Lower lobe of right lung (tissue), 2 donors: Measurements from ENCODE around the gene ADD1. TPM values are rescaled to one million over a fixed set of nuclear protein-coding genes. Genes with fewer than 3 reads are reported as not detected.

Experiments
- ATAC-seq, 2 donors: fragments of 200-7000 bp; cut with Tn5 transposase; one replicate each; pipeline ENCODE4 v1.9.1; 2020 to 2022; ENCODE audit warnings: mild to moderate bottlenecking in 2 of 2, moderate library complexity in 2 of 2
- DNase-seq: peaks from one replicate; pipeline ENCODE4 v3.0.0-alpha.2; 2020
- H3K27ac ChIP-seq: fragments of 200-600 bp; one replicate; pipeline ENCODE4 v1.8.0; 2022
- H3K27me3 ChIP-seq: fragments of 200-600 bp; one replicate; pipeline ENCODE4 v1.8.0; 2022; ENCODE audit warnings: low read depth
- H3K36me3 ChIP-seq: fragments of 200-600 bp; one replicate; pipeline ENCODE4 v1.8.0; 2022; ENCODE audit warnings: mild to moderate bottlenecking
- H3K4me1 ChIP-seq: fragments of 200-600 bp; one replicate; pipeline ENCODE4 v1.8.0; 2022
- H3K4me3 ChIP-seq: fragments of 200-600 bp; one replicate; pipeline ENCODE4 v1.8.0; 2022; ENCODE audit warnings: mild to moderate bottlenecking
- H3K9me3 ChIP-seq: fragments of 200-600 bp; one replicate; pipeline ENCODE4 v1.8.0; 2022
- CTCF ChIP-seq: fragments of 200-600 bp; IDR thresholded peaks from one replicate; pipeline ENCODE4 v1.8.0; 2022; ENCODE audit warnings: antibody characterized with exemption, mild to moderate bottlenecking
- intact Hi-C: fragments of 100-400 bp; cut with DNase I; formaldehyde crosslinking; loops from one replicate; pipeline ENCODE4 v1.11.0; 2022
- total RNA-seq: library from RNA; stranded (reverse); fragmentation: NEBNext Ultra II Directional; extraction: Animal tissue kit (Norgen Biotek cat#: 25700); gene quantifications from one replicate; pipeline ENCODE4 v1.2.1, GENCODE V29; 2021
- donor health status: DM: no; HTN: yes; CAD: no; lungs with severe emphysema.

Gene ADD1
- total RNA-seq, 1 donor from 2014 or later, result 279 TPM

GRCh38 chr4:2965262-2965661, 121.6 kb downstream of the ADD1 start:
- intact Hi-C loops, result no loop called here
- no peak overlapping the region for H3K27ac ChIP-seq
- H3K4me3 ChIP-seq, result no peak overlapping the region
- no peaks in the 10 kb centered on the region for H3K36me3 ChIP-seq
- TF ChIP-seq CTCF, result no peak
- no peaks in the 10 kb centered on the region for H3K27me3 ChIP-seq
- no peak for ATAC-seq
- no peak for DNase-seq
- H3K4me1 ChIP-seq, result peaks cover 24% of the 10 kb centered on the region
- H3K9me3 ChIP-seq, result no peaks in the 10 kb centered on the region

GRCh38 chr4:2968381-2968780, 124.7 kb downstream of the ADD1 start:
- Histone ChIP-seq H3K9me3 (no peaks in the 10 kb centered on the region), H3K4me1 (peaks cover 9% of the 10 kb centered on the region), H3K27ac (no peak overlapping the region), H3K4me3 (no peak overlapping the region), H3K36me3 (no peaks in the 10 kb centered on the region), H3K27me3 (no peaks in the 10 kb centered on the region)
- ATAC-seq, result no peak
- no peak for TF ChIP-seq CTCF
- intact Hi-C loops, result no loop called here
- no peak for DNase-seq

- TF ChIP-seq CTCF, result no peak
- ATAC-seq (no peak), DNase-seq (no peak)
- no peak overlapping the region for H3K4me3 ChIP-seq
- no peaks in the 10 kb centered on the region for H3K4me1 ChIP-seq
- H3K27ac ChIP-seq, result no peak overlapping the region
- no peaks in the 10 kb centered on the region for H3K27me3 ChIP-seq
- no peaks in the 10 kb centered on the region for H3K9me3 ChIP-seq
- intact Hi-C loops, result no loop called here
- no peaks in the 10 kb centered on the region for H3K36me3 ChIP-seq
These were observed 127.6 kb downstream of the ADD1 start for GRCh38 chr4:2971275-2971674.

GRCh38 chr4:2977211-2978088, 133.8 kb downstream of the ADD1 start:
- H3K4me1 ChIP-seq, result no peaks in the 10 kb centered on the region
- DNase-seq (no peak), ATAC-seq (peak in 1 of 2 donors; percentile 32)
- H3K27me3 ChIP-seq, result no peaks in the 10 kb centered on the region
- intact Hi-C loops, result no loop called here
- no peak for TF ChIP-seq CTCF
- H3K9me3 ChIP-seq, result no peaks in the 10 kb centered on the region
- no peak overlapping the region for H3K4me3 ChIP-seq
- no peaks in the 10 kb centered on the region for H3K36me3 ChIP-seq
- no peak overlapping the region for H3K27ac ChIP-seq

Other genes with a start within 250 kb of the ADD1 start
- gene TNIP2, start 87.5 kb upstream of the ADD1 start, total RNA-seq, result 36.7 TPM
- 102 TPM for gene SH3BP2, start 50.8 kb upstream of the ADD1 start, total RNA-seq
- 20.7 TPM for gene NOP14, start 119.6 kb downstream of the ADD1 start, total RNA-seq
- 7.1 TPM for gene GRK4, start 119.7 kb downstream of the ADD1 start, total RNA-seq
- not detected for gene HTT-AS, start 230.7 kb downstream of the ADD1 start, total RNA-seq
- 73.1 TPM for gene HTT, start 230.8 kb downstream of the ADD1 start, total RNA-seq